Tibial artery (tissue), 4 donors: ENCODE results near the gene TSPAN18.

Source experiments
- DNase-seq, 2 donors: peaks; one replicate each; pipeline ENCODE4 v3.0.0-alpha.2; 2019
- H3K27ac ChIP-seq, 2 donors: fragments of 200-600 bp; sonication (generic) in 1 of 2; 1 replicate in 1 of 2; 2 replicates in 1 of 2; pipeline ENCODE4 v1.5.1; 2018 to 2019; ENCODE audit warnings: mild to moderate bottlenecking in 1 of 2
- H3K27me3 ChIP-seq, 2 donors: fragments of 200-600 bp; sonication (generic) in 1 of 2; one replicate each; pipeline versions ENCODE4 v1.5.1 to v1.6.0; 2016 to 2019
- H3K36me3 ChIP-seq, 3 donors: fragments of 200-600 bp; sonication (generic) in 2 of 3; one replicate each; pipeline ENCODE4 v1.5.1; 2016 to 2019; ENCODE audit warnings: mild to moderate bottlenecking in 2 of 3
- H3K4me1 ChIP-seq, 4 donors: fragments of 200-600 bp; sonication (generic) in 2 of 4; 1 replicate in 3 of 4; 2 replicates in 1 of 4; pipeline ENCODE4 v1.5.1; 2016 to 2019
- H3K4me3 ChIP-seq, 2 donors: fragments of 200-600 bp; sonication (generic) in 1 of 2; 1 replicate in 1 of 2; 2 replicates in 1 of 2; pipeline ENCODE4 v1.5.1; 2018 to 2019; ENCODE audit warnings: mild to moderate bottlenecking in 2 of 2
- H3K9me3 ChIP-seq, 3 donors: fragments of 200-600 bp; sonication (generic) in 1 of 3; one replicate each; pipeline ENCODE4 v1.5.1; 2016 to 2019
- CTCF ChIP-seq, 2 experiments: fragments of 200-600 bp in 1 of 2; fragments of 450-650 bp in 1 of 2; IDR thresholded peaks; one replicate each; pipeline ENCODE4 v1.5.1; 2017 to 2019; ENCODE audit warnings: antibody characterized with exemption in 2 of 2, mild to moderate bottlenecking in 1 of 2, moderate library complexity in 1 of 2
- intact Hi-C: fragments of 100-400 bp; cut with DNase I; formaldehyde crosslinking; loops from one replicate; pipeline ENCODE4 v1.15.0; 2023; ENCODE audit warnings: low total_unique reads

Gene TSPAN18

GRCh38 chr11:44784436-44784760, 57.6 kb downstream of the TSPAN18 start:
- peak overlapping the region; percentile 53 to 70 for H3K27ac ChIP-seq

GRCh38 chr11:44784851-44785250, 58.1 kb downstream of the TSPAN18 start:
- H3K4me1 ChIP-seq: peaks cover 0 to 19% (median 6%) of the 10 kb centered on the region in 4 donors
- H3K27me3 ChIP-seq: no peaks in the 10 kb centered on the region
- intact Hi-C loops: loop anchor here (5.0 kb wide), 1 partner anchor 58 kb away; the partner anchor contains the start of gene TSPAN18
- no peak overlapping the region for H3K4me3 ChIP-seq
- TF ChIP-seq CTCF (IDR thresholded peaks at IDR 0.05): no peak
- no peak for DNase-seq
- H3K36me3 ChIP-seq: no peaks in the 10 kb centered on the region
- no peaks in the 10 kb centered on the region for H3K9me3 ChIP-seq
- H3K27ac ChIP-seq: peak overlapping the region in 1 of 2 donors; percentile 70

More at GRCh38 chr11:44784436-44784760, 57.6 kb downstream of the TSPAN18 start:
- DNase-seq: no peak
- Histone ChIP-seq H3K27me3 (no peaks in the 10 kb centered on the region), H3K4me1 (peaks cover 0 to 19% (median 6%) of the 10 kb centered on the region in 4 donors), H3K4me3 (no peak overlapping the region), H3K9me3 (no peaks in the 10 kb centered on the region), H3K36me3 (no peaks in the 10 kb centered on the region)
- intact Hi-C loops: loop anchor here (5.0 kb wide), 1 partner anchor 57 kb away; the partner anchor contains the start of gene TSPAN18
- TF ChIP-seq CTCF (IDR thresholded peaks at IDR 0.05): no peak

GRCh38 chr11:44785856-44786607, 59.3 kb downstream of the TSPAN18 start:
- DNase-seq: peak in 1 of 2 donors; percentile 46
- Histone ChIP-seq H3K4me1 (peaks cover 0 to 19% (median 6%) of the 10 kb centered on the region in 4 donors), H3K9me3 (no peaks in the 10 kb centered on the region), H3K36me3 (no peaks in the 10 kb centered on the region), H3K4me3 (no peak overlapping the region), H3K27me3 (no peaks in the 10 kb centered on the region), H3K27ac (no peak overlapping the region)
- intact Hi-C loops: no loop called here
- no peak for TF ChIP-seq CTCF (IDR thresholded peaks at IDR 0.05)

DNA sequence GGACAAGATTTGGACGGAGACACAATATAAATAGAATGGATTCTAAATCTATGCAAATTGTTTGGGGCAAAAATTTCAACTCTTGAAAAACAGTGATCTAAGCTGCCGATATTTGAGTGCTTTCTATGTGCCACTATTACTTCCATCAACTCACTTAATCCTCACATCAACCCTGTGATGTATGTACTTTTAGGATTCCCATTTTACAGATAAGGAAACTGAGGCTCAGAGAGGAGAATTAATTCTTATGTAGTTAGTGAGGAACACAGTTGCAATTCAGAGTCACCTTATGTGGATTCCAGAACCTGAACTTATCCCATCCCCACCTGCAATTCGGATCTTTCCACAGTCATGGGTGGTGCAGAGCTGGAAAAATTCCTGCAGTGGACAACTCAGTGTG, 60.3 kb downstream of the TSPAN18 start:
- DNase-seq: no peak
- Histone ChIP-seq H3K36me3 (no peaks in the 10 kb centered on the region), H3K4me3 (no peak overlapping the region), H3K27ac (no peak overlapping the region), H3K9me3 (no peaks in the 10 kb centered on the region), H3K27me3 (no peaks in the 10 kb centered on the region), H3K4me1 (peaks cover 0 to 19% (median 6%) of the 10 kb centered on the region in 4 donors)
- intact Hi-C loops: no loop called here
- no peak for TF ChIP-seq CTCF (IDR thresholded peaks at IDR 0.05)

- DNase-seq: peak in 1 of 2 donors; percentile 31
- intact Hi-C loops: no loop called here
- no peak overlapping the region for H3K4me3 ChIP-seq
- H3K36me3 ChIP-seq: no peaks in the 10 kb centered on the region
- no peaks in the 10 kb centered on the region for H3K9me3 ChIP-seq
- no peak overlapping the region for H3K27ac ChIP-seq
- H3K4me1 ChIP-seq: peaks cover 0 to 16% (median 6%) of the 10 kb centered on the region in 4 donors
- H3K27me3 ChIP-seq: no peaks in the 10 kb centered on the region
- TF ChIP-seq CTCF (IDR thresholded peaks at IDR 0.05): no peak
Measured at GRCh38 chr11:44787981-44788380, 61.2 kb downstream of the TSPAN18 start.
